NOMO-1 treated with DMSO at 0.1 percent for 48 hours (cell line): ENCODE results near the gene RNF217.
A peak's percentile ranks its signal among the peaks of the same experiment; 100 is the strongest.
"Not testable (repeated sequence)": the region's sequence is repeated elsewhere in the genome, so short reads cannot be mapped to it uniquely, and the experiment has no call there.

Experiments used
- DNase-seq: peaks from one replicate; lab custom pipeline; 2025; ENCODE audit not compliant: unreplicated experiment; lab: John Stamatoyannopoulos, UW

The RNF217 gene

GRCh38 chr6:125050663-125051318 lies 88.6 kb downstream of the RNF217 start:
- no peak for DNase-seq

DNA sequence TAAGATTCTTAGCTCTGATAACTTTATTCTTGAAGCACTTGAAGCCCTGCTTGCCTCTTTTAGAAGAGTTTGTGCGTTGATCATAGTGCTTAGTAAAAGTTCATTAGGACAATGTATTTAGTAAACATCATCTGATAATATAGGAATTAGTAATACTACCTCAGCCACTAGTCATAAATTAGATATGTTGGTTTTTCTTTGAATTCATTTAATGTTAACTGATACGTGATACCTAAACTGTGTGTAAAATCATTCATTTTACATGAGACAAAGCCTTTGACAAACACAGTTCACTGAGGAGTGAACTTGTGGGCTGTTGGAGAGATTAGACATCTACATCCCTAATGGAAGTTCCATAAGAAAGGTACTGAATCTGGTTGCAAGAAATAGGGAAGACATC lies 91.6 kb downstream of the RNF217 start:
- no peak for DNase-seq

DNA sequence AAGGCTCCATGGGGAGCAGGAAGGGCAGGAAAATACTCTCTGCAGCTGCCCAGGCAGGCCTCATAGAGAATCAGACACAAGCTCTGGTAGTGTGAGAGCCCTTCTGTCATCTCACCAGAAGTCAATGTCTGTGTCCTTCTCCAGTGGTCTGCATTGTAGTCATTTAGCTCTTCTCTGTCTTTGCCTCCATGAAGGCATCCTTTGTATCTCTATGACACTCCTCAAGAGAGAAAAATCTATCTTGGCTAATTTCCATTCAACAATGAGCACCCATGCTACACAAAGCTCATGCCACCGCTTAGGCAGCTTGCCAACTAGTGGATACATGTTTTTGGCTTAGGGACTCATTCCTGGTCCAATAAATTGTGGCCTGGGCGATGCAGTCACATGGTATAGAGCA lies 92.1 kb downstream of the RNF217 start:
- DNase-seq, result no peak

- no peak for DNase-seq
These were observed 95.4 kb downstream of the RNF217 start for GRCh38 chr6:125057392-125058246.

DNA sequence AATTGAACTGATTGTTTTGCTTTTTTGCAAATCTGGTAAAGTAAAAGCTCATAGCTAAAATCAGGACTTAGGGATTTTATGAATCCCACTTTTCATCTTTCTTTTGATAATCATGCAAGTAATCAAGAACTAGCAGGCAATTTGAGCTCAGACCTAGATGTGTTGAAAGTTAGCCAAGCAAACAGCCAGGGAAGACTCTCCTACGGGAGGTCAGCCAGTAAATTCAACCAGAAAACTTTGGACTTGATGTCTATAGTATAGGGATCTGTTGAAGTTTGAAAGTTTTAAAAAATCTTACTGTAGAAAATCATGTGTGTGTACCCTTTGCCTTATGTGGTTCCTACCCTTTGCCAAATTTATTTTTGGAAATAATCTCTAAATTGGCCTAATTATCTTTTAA lies 96.3 kb downstream of the RNF217 start:
- DNase-seq, result no peak

GRCh38 chr6:125063307-125063706 lies 101.1 kb downstream of the RNF217 start:
- DNase-seq, result no peak

DNA sequence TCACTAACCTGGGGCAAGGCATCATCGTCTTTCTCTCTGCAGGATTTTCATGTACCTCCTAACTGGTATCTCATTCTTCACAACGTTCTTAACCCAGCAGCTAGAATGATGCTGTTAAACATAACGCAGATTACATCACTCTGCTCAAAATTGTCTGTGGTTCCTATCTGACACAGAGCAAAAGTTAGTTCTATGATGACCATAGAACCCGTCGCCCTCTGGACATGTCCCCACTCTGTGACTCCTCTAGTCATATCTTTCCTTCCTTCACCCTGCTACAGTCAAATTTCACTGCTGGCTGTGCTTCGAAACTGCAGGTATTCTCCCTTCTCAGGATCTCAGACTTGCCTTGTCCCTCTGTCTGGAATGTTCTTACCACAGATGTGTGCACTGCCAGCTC lies 103.9 kb downstream of the RNF217 start:
- DNase-seq, result peak; percentile 52

GRCh38 chr6:125066964-125067363 lies 104.7 kb downstream of the RNF217 start:
- DNase-seq, result peak; percentile 84

- no peak for DNase-seq
These were observed 105.3 kb downstream of the RNF217 start for GRCh38 chr6:125067552-125067951.

DNA sequence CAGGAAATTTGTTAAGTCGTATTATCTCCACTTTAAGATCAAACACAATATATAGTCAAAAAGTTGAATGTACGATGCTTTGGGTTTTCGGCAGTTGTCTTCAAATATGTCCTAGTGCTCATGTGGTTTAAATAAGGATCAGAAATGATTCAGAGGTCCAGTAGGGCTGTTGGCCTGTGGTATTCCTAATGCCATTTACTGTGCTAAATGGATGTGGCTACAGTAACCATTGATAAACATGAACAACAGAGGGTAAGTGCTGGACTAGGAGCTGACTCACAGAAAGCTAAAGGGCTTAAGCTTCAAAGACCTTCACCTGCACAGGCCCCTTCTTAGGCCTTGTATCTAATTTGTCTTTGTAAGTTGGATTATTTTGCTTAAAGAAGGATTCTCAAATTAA lies 110.8 kb downstream of the RNF217 start:
- DNase-seq, result no peak

DNA sequence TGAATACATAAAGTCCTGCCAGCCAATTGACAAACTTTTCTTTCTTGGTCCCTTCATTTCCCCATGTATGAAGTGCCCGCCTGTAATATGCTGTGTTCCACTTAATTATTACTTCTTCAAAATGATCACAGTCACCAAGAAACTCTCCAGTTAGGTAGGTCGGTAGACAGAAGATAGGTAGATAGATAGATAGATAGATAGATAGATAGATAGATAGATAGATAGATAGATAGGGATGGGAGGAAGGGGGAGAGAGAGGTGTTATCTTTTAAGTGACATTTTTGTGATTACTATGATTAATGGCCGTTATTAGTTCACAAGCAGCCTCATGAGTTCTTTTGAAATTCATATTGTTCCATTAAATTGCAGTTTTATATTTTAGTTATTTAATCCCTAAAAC lies 111.9 kb downstream of the RNF217 start:
- DNase-seq, result no peak

DNA sequence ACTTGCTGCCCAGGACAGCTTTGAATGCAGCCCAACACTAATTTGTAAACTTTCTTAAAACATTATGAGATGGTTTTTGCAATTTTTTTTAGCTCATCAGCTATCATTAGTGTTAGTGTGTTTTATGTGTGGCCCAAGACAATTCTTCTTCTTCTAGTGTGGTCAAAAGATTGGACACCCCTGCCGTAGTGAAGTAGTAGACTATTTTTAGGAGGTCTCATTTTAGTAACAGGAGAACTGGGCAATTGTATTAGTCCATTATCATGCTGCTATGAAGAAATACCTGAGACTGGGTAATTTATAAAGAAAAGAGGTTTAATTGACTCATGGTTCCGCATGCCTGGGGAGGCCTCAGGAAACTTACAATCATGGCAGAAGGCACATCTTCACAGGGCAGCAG lies 112.8 kb downstream of the RNF217 start:
- not testable (repeated sequence) for DNase-seq

GRCh38 chr6:125075741-125076481 lies 113.7 kb downstream of the RNF217 start:
- DNase-seq, result no peak

GRCh38 chr6:125076482-125076742 lies 114.2 kb downstream of the RNF217 start:
- no peak for DNase-seq

GRCh38 chr6:125077453-125077852 lies 115.2 kb downstream of the RNF217 start:
- DNase-seq, result no peak

DNA sequence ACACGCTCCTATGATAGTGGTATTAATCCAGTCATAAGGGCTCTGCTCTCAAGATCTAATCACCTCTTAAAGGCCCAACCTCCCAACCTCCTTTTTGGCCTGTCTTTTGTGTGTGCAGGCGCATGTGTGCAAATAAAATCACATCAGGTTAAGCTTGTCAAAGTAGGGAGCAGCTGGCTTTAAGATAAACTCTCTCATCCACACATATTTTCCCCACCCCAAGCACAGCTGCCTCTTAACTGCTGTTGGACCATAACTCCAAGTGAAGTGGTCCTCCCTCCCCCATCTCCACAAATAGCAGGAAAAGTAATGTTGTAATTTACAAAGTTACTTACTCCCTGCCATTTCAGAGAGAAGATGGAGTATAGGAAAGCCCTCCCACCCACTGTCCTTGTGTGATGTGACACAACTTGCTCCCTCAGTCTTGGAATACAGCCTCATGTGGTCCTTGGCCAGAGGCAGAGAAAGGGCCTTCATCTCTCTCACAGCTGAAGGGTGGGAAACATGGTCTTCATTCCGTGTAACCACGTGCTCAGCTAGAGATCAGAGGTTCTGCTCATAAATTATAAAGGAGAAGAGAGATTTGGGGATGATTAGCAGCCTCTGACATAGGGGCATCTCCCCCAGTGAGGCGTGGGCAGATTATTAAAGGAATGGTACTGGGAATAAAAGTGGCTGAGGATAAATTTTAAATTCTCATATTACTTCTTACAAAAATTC lies 116.5 kb downstream of the RNF217 start:
- no peak for DNase-seq

DNA sequence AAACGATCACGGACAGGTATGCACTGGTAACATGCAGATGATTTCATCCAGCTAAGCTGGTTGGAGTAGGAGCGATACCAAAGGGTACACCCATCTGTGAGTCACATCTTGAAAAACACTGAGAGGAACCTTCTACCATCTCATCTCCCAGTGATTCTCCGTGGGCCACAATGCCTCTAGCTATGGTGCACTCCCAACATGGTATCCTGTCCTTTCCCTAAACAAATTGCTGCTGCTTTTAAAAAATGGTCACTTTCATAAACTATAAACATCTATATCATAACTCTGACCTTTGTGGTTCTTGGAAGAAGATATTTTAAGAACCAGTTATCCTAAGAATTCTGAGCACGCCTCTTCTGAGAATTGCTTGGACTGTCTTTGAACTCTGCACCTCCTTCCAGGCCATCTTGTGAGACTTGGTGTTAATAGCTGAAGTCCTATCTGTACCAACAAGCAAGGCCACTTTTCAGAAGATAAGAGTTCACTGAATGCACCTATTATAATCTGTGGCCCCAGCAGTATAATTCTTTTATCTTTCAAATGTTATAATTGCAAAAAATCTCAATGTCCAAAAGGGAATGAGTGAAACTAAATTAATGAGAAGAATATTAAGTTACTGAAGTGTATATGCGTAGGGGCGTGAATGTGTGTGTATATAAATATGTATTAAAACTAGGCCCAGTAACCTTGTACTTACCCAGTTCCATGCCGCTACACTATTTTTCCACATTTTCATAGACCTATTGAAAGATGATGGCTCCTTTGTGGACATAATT lies 120.9 kb downstream of the RNF217 start:
- DNase-seq, result no peak

DNA sequence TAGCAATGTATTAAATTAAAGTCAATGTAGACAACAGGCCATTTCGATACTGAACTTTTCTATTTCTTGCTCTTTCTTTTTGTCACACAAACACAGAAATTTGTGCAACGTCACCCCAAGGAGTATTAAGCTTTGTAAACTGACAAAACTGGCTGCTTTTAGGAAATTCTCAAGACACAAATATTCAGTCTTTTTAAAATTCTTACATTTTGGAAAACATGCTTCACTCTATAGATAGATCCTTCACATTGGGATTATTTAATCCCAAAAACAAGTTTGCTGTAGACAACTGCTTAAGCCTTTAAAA lies 121.4 kb downstream of the RNF217 start:
- DNase-seq, result no peak

- no peak for DNase-seq
These were observed 124.5 kb downstream of the RNF217 start for GRCh38 chr6:125086716-125087115.

DNA sequence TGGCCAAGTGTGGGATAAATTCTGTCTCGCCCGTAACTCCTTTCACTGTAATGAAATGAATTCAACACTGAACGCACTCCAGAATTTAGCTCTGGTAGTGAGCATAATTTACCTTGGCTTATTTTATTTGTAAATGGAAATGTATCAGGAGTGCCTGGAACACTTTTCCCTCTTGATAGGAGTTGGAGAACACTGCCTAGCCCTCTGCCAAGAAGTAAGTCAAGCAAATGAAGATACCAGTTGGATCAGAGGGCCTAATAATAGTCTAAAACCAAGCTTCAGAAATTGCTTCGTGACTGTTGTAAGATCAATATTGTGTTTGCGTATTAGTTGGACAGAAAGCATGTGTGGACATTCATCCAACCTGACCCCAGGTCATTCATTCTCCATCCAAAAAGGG lies 126.7 kb downstream of the RNF217 start:
- DNase-seq, result no peak

- no peak for DNase-seq
These were observed 132.3 kb downstream of the RNF217 start for GRCh38 chr6:125094563-125094962.
